SK-N-SH (cell line): ENCODE measurements around the gene AP4B1. TPM values are rescaled to one million over a fixed set of nuclear protein-coding genes. Genes with fewer than 3 reads are reported as not detected.

Experiments used
- CTCF ChIA-PET: fragments of 300-600, 350-600 bp; formaldehyde crosslinking; extraction: SDS; loops from one replicate; lab custom pipeline; 2021; lab: Yijun Ruan, JAX
- POLR2A ChIA-PET: fragments of 350-600 bp; sonication (Branson Sonifier 250); formaldehyde crosslinking; extraction: SDS; loops from one replicate; lab custom pipeline; 2020; ENCODE audit warnings: antibody characterized with exemption, inconsistent platforms; lab: Yijun Ruan, JAX
- DNase-seq: peaks from one replicate; pipeline ENCODE4 v3.0.0; 2012
- H2AFZ ChIP-seq: fragments of 200-600 bp; sonication (generic); 2 replicates; pipeline ENCODE4 v1.8.1; 2016; ENCODE audit warnings: antibody characterized with exemption, mild to moderate bottlenecking, low read depth
- H3F3A ChIP-seq: fragments of 200-600 bp; sonication (generic); replicated peaks from 2 replicates; pipeline ENCODE3; 2016; ENCODE audit warnings: antibody characterized with exemption, mild to moderate bottlenecking; ENCODE audit not compliant: insufficient read depth
- H3K27ac ChIP-seq, 2 experiments: fragments of 200-500 bp in 1 of 2; fragments of 200-600 bp in 1 of 2; sonication (Bioruptor generic) in 1 of 2; sonication (generic), shearing (Covaris generic) in 1 of 2; 2 replicates each; pipeline versions ENCODE4 v1.5.1 to v1.6.1; 2014 to 2016; ENCODE audit warnings: low read depth in 2 of 2, inconsistent platforms in 1 of 2, low read length in 1 of 2, mild to moderate bottlenecking in 1 of 2, mixed read lengths in 1 of 2
- H3K27me3 ChIP-seq: fragments of 200-600 bp; sonication (generic), shearing (Covaris generic); 2 replicates; pipeline ENCODE4 v1.6.1; 2016; ENCODE audit warnings: mixed run types; ENCODE audit not compliant: insufficient read depth
- H3K36me3 ChIP-seq, 2 experiments: fragments of 200-500 bp in 1 of 2; fragments of 200-600 bp in 1 of 2; sonication (Bioruptor generic) in 1 of 2; sonication (generic) in 1 of 2; replicated peaks in 1 of 2; 2 replicates each; pipeline versions ENCODE3 to v1.5.1; 2014 to 2016; ENCODE audit warnings: low read length in 1 of 2, mild to moderate bottlenecking in 1 of 2; ENCODE audit not compliant: insufficient read depth in 2 of 2, control insufficient read depth in 1 of 2
- H3K4me1 ChIP-seq, 2 experiments: fragments of 200-500 bp in 1 of 2; fragments of 200-600 bp in 1 of 2; sonication (Bioruptor generic) in 1 of 2; sonication (generic), shearing (Covaris generic) in 1 of 2; 2 replicates each; pipeline versions ENCODE4 v1.5.1 to v1.6.1; 2014 to 2016; ENCODE audit warnings: low read depth in 1 of 2, low read length in 1 of 2, mixed run types in 1 of 2; ENCODE audit not compliant: insufficient read depth in 2 of 2, control insufficient read depth in 1 of 2
- H3K4me2 ChIP-seq: fragments of 200-600 bp; sonication (generic), shearing (Covaris generic); 2 replicates; pipeline ENCODE4 v1.6.1; 2017; ENCODE audit warnings: mixed run types
- H3K4me3 ChIP-seq, 2 experiments: fragments of 200-500 bp in 1 of 2; fragments of 200-600 bp in 1 of 2; sonication (Bioruptor generic) in 1 of 2; sonication (generic), shearing (Covaris generic) in 1 of 2; 2 replicates each; pipeline versions ENCODE4 v1.5.1 to v1.8.1; 2014 to 2016; ENCODE audit warnings: low read depth in 2 of 2, inconsistent platforms in 1 of 2, low read length in 1 of 2, mild to moderate bottlenecking in 1 of 2, mixed read lengths in 1 of 2, moderate library complexity in 1 of 2
- H3K79me2 ChIP-seq: fragments of 200-600 bp; sonication (generic); 2 replicates; pipeline ENCODE4 v1.8.1; 2017; ENCODE audit warnings: mild to moderate bottlenecking; ENCODE audit not compliant: insufficient read depth
- H3K9ac ChIP-seq: fragments of 200-600 bp; sonication (generic); 2 replicates; pipeline ENCODE4 v1.6.1; 2017; ENCODE audit warnings: mixed run types
- H3K9me2 ChIP-seq: fragments of 200-600 bp; sonication (generic); 2 replicates; pipeline ENCODE4 v1.6.1; 2017; ENCODE audit warnings: mixed run types
- H3K9me3 ChIP-seq: fragments of 200-600 bp; sonication (generic); 2 replicates; pipeline ENCODE4 v1.6.1; 2017; ENCODE audit warnings: mixed run types, mild to moderate bottlenecking, moderate library complexity
- H4K20me1 ChIP-seq: fragments of 200-600 bp; sonication (generic); 2 replicates; pipeline ENCODE4 v1.6.1; 2017; ENCODE audit warnings: mild to moderate bottlenecking, mixed run types; ENCODE audit not compliant: insufficient read depth
- CHD2 ChIP-seq: fragments of 150-350 bp; IDR thresholded peaks from 2 replicates; pipeline ENCODE4 v1.6.1; 2018; ENCODE audit warnings: low read length; ENCODE audit not compliant: partially characterized antibody
- EZH2phosphoT487 ChIP-seq: fragments of 200-600 bp; sonication (generic); IDR thresholded peaks from 2 replicates; pipeline ENCODE4 v1.6.1; 2017; ENCODE audit warnings: low read depth, mixed run types, mild to moderate bottlenecking, antibody characterized with exemption, moderate library complexity, borderline replicate concordance
- FOXM1 ChIP-seq: IDR thresholded peaks from 2 replicates; pipeline ENCODE4 v1.4.0; 2012; ENCODE audit warnings: low read depth, mild to moderate bottlenecking
- GABPA ChIP-seq: IDR thresholded peaks from 2 replicates; pipeline ENCODE4 v1.4.0; 2012; ENCODE audit warnings: low read depth, mild to moderate bottlenecking
- GATA2 ChIP-seq: sonication (generic); formaldehyde crosslinking; IDR thresholded peaks from 2 replicates; pipeline ENCODE4 v1.5.0; 2020; ENCODE audit warnings: mild to moderate bottlenecking, missing genetic modification reagents
- JUND ChIP-seq: IDR thresholded peaks from 2 replicates; pipeline ENCODE4 v1.4.0; 2012
- NFIC ChIP-seq: IDR thresholded peaks from 2 replicates; pipeline ENCODE4 v1.4.0; 2012; ENCODE audit warnings: borderline replicate concordance
- PBX3 ChIP-seq: IDR thresholded peaks from 2 replicates; pipeline ENCODE4; 2012
- POLR2AphosphoS5 ChIP-seq: IDR thresholded peaks from 2 replicates; pipeline ENCODE4 v1.6.1; 2012; ENCODE audit warnings: low read depth, low read length
- RAD21 ChIP-seq: IDR thresholded peaks from 2 replicates; pipeline ENCODE4 v1.6.1; 2012; ENCODE audit warnings: mild to moderate bottlenecking, low read length
- RCOR1 ChIP-seq: fragments of 150-350 bp; IDR thresholded peaks from 2 replicates; pipeline ENCODE4 v1.6.1; 2017; ENCODE audit warnings: antibody characterized with exemption, low read length
- RFX5 ChIP-seq: IDR thresholded peaks from 2 replicates; pipeline ENCODE4 v1.6.1; 2012; ENCODE audit warnings: mild to moderate bottlenecking, improper control_type of control experiment, low read length
- TAF1 ChIP-seq: IDR thresholded peaks from 2 replicates; pipeline ENCODE4 v1.6.1; 2012; ENCODE audit warnings: low read depth, mild to moderate bottlenecking, low read length, moderate library complexity, borderline replicate concordance
- TCF12 ChIP-seq: IDR thresholded peaks from 2 replicates; pipeline ENCODE4 v1.4.0; 2012
- YY1 ChIP-seq: IDR thresholded peaks from 2 replicates; pipeline ENCODE4 v1.4.0; 2012; ENCODE audit warnings: low read depth, mild to moderate bottlenecking
- ZBTB33 ChIP-seq: IDR thresholded peaks from 2 replicates; pipeline ENCODE4 v1.4.0; 2012; ENCODE audit warnings: low read depth, borderline replicate concordance
- polyA plus RNA-seq, 3 experiments: library from polyadenylated mRNA; depleted of rRNA; stranded (reverse); fragments of >200 nt; gene quantifications; 2 replicates each; pipeline ENCODE4 v1.2.3, GENCODE V29; 2012
- TF ChIP-seq, protein P1 (sequence below): fragments of 200-600 bp; sonication (generic); IDR thresholded peaks from 2 replicates; pipeline ENCODE4 v1.6.1; 2017; ENCODE audit warnings: antibody characterized with exemption, mild to moderate bottlenecking, moderate library complexity
- TF ChIP-seq, protein P2 (sequence below): IDR thresholded peaks from 2 replicates; pipeline ENCODE4 v1.4.0; 2012; ENCODE audit warnings: low read depth, borderline replicate concordance

AP4B1 gene
- polyA plus RNA-seq, 1 of the 3 experiments (the other 2 are of a cell fraction): 11.5 TPM

DNA sequence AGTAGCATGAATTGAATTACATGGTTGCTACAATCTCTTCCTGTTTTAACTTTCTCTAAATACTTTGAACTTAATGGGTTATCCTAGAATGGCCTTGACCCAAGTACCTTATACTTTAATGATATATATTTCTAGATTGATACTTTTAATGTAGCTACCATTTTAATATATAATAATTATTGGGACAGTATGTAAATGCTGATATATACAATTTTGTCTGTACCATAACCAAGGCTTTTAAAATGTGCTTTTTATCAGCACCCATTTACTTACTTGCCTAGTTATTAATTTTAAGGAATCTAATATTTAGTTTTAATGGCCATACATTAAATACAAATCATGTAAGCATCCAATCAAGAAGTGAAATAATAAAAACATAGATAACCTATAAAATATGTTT, 37.9 kb upstream of the AP4B1 start:
- Histone ChIP-seq H3K4me2 (no peak overlapping the region), H3K27me3 (no peaks in the 10 kb centered on the region), H3K9me3 (no peaks in the 10 kb centered on the region), H3F3A (peaks cover 9% of the 10 kb centered on the region), H3K9me2 (no peaks in the 10 kb centered on the region), H4K20me1 (peaks cover 54% of the 10 kb centered on the region), H3K4me1 (peaks cover 3 to 16% of the 10 kb centered on the region in 2 experiments; a peak in 3 of 4 replicates), H2AFZ (no peak overlapping the region), H3K36me3 (peaks cover 17 to 24% of the 10 kb centered on the region in 2 experiments), H3K79me2 (peaks cover 94% of the 10 kb centered on the region), H3K4me3 (no peak overlapping the region), H3K27ac (no peak overlapping the region), H3K9ac (no peak overlapping the region)
- no peak for TF ChIP-seq FOXM1
- no peak for TF ChIP-seq RFX5
- TF ChIP-seq RAD21: no peak
- TF ChIP-seq GABPA: no peak
- no peak for TF ChIP-seq TAF1
- no peak for TF ChIP-seq PBX3
- no peak for TF ChIP-seq JUND
- no peak for TF ChIP-seq ZBTB33
- no peak for TF ChIP-seq RCOR1
- no peak for TF ChIP-seq TCF12
- TF ChIP-seq POLR2AphosphoS5: no peak
- TF ChIP-seq YY1: no peak
- TF ChIP-seq, protein P1, sequence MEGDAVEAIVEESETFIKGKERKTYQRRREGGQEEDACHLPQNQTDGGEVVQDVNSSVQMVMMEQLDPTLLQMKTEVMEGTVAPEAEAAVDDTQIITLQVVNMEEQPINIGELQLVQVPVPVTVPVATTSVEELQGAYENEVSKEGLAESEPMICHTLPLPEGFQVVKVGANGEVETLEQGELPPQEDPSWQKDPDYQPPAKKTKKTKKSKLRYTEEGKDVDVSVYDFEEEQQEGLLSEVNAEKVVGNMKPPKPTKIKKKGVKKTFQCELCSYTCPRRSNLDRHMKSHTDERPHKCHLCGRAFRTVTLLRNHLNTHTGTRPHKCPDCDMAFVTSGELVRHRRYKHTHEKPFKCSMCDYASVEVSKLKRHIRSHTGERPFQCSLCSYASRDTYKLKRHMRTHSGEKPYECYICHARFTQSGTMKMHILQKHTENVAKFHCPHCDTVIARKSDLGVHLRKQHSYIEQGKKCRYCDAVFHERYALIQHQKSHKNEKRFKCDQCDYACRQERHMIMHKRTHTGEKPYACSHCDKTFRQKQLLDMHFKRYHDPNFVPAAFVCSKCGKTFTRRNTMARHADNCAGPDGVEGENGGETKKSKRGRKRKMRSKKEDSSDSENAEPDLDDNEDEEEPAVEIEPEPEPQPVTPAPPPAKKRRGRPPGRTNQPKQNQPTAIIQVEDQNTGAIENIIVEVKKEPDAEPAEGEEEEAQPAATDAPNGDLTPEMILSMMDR: no peak
- no peak for TF ChIP-seq CHD2
- TF ChIP-seq, protein P2, sequence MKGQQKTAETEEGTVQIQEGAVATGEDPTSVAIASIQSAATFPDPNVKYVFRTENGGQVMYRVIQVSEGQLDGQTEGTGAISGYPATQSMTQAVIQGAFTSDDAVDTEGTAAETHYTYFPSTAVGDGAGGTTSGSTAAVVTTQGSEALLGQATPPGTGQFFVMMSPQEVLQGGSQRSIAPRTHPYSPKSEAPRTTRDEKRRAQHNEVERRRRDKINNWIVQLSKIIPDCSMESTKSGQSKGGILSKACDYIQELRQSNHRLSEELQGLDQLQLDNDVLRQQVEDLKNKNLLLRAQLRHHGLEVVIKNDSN: no peak
- TF ChIP-seq GATA2 (CRISPR knock-in tag): no peak
- TF ChIP-seq NFIC: no peak
- no peak for TF ChIP-seq EZH2phosphoT487
- CTCF ChIA-PET: no interaction called here
- POLR2A ChIA-PET: no interaction called here
- no peak for DNase-seq
